DMS114 treated with DMSO at 0.1 percent for 48 hours (cell line): ENCODE measurements around the gene KRTAP11-1.

Source experiments
- DNase-seq: peaks from one replicate; lab custom pipeline; 2025; ENCODE audit not compliant: unreplicated experiment; lab: John Stamatoyannopoulos, UW

The KRTAP11-1 gene, protein sequence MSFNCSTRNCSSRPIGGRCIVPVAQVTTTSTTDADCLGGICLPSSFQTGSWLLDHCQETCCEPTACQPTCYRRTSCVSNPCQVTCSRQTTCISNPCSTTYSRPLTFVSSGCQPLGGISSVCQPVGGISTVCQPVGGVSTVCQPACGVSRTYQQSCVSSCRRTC

GRCh38 chr21:30881480-30881879 is at the start of gene KRTAP11-1:
KRTAP11-1 (minus strand) TSS chr21:30881580; CDS start chr21:30881524, 56 bp downstream.
- DNase-seq = no peak

DNA sequence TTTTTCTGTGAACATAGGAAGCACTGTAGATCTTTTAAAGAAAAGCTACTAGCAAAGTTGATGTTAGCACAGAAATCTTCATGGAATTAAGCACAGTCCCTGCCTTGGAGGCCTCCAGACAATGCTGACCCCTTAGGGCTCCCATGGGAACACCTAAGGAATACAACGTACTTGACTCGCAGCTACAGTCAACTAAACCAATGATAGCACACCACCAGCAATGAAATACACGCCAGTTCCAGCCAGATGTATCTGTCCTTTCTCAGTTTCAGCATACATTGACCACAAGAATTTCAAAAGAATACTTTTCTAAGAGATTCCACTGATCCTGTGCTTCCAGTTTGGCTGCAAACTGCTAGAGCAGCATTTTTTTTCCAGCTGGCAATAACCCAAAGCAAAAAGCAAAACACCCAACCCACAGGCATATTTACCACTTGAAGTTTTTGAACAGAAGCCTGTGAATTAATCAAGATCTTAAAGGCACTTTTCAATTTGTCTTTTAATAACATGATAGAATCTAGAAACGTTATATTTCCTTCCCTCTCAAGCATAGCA is 42.8 kb upstream of the KRTAP11-1 start:
- DNase-seq = no peak

- no peak for DNase-seq
Observed at GRCh38 chr21:30921129-30921528, 39.7 kb upstream of the KRTAP11-1 start.

- no peak for DNase-seq
Observed at GRCh38 chr21:30917557-30917956, 36.2 kb upstream of the KRTAP11-1 start.

GRCh38 chr21:30900881-30901280 is 19.5 kb upstream of the KRTAP11-1 start:
- no peak for DNase-seq

DNA sequence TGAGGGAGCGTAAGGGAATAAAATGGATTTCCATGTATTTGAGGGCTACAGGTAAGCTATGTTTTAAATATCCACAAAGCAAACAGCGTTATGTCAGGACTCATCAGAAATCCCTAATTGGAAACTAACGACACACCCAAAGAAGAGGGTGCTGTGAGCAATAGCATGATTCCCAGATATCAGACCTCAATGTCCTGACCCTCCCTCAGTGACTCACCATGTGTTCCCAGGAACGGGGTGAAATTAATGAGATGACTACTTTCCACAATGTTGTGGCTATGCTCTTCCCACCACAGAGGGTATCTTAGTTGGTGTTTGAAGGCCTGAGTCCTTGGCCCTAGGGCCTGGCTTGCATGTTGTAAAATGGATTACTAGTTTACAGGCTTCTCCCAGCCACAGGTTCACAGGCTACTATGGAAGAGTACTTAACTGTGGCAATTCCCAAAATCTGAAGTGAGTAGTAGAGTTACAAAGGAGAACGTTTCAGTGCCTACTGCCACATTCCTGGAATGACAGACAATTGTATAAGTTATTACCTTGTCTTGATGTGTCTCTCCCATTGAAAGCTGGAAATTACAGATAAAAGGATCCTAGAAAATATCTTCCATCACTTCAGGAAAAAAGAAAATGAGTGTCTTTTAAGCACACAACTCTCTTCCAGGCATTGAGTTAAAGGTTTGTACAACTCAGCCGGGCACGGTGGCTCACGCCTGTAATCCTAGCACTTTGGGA is 1.7 kb upstream of the KRTAP11-1 start:
- DNase-seq = no peak

DNA sequence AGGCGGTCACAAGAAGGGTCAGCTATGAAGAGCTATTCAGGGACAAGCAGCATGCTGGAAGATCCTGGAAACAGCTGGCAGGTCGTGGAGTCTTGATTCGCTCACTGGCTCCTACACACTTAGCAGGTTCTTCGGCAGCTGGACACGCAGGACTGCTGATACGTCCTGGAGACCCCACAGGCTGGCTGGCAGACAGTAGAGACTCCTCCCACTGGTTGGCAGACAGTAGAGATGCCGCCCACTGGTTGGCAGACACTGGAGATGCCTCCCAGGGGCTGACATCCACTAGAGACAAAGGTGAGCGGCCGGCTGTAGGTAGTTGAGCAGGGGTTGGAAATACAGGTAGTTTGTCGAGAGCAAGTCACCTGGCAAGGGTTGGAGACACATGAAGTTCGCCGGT is 466 bp downstream of the KRTAP11-1 start:
- no peak for DNase-seq

GRCh38 chr21:30874526-30874925 is 6.9 kb downstream of the KRTAP11-1 start:
- no peak for DNase-seq

DNA sequence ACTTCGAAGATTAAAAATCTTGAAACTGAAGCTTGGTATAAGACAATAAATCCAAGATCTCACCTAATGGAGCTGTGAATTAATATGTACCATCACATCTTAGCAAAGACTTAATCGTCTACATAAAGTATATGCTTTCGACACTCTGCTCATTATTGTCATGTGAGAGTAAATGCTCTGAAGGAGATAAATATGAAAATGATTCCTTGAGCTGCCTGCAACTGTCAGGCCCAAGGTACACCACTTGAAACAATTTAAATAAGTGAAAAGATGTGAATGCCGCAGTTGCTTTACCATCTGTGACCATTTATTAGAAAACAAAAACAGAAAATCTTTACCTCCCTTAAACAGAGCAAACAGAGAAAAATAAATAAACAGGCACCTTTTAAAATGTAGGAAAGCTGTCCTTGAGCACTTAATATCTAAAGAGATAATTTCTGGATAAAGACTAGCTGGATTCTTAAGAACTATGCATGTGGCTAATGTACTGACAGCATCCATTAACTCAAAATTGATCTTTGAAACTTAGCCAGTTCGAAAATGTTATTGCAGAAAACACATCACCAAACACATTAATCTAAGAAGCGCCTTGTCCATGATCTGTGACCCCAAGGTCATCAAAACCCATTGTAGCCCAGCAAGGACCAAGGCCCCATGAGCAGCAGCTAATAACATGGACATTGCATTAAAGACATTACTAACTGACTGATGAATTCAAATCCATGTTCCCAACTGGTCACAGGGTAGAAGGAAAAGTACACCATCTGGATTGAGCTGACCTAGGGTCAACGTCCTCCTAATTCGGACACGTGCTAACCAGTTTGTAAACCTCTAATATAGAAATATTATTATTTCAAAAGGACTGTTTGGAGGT is 33.5 kb downstream of the KRTAP11-1 start:
- no peak for DNase-seq

- no peak for DNase-seq
Observed at GRCh38 chr21:30842990-30843389, 38.4 kb downstream of the KRTAP11-1 start.

DNA sequence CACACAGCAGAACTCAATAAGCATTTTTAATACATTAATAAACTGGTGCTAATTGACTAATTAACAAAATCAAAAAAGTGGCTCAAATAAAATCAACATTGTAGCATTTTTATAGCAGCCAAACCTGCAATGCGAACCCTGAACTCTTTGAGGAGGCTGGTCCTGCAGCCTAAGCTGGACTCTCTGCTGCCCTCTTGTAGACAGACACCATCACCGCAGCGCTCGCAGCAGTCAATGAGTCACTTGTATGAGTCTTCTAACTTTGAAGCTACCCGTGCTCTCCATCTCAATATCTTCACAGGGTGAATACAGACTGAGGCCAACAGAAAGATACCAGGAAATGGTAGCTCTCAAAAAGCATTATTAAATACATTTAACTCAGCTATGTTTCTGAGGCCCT is 42.1 kb downstream of the KRTAP11-1 start:
- DNase-seq = peak; percentile 2

- DNase-seq = no peak
Observed at GRCh38 chr21:30838536-30838935, 42.8 kb downstream of the KRTAP11-1 start.

DNA sequence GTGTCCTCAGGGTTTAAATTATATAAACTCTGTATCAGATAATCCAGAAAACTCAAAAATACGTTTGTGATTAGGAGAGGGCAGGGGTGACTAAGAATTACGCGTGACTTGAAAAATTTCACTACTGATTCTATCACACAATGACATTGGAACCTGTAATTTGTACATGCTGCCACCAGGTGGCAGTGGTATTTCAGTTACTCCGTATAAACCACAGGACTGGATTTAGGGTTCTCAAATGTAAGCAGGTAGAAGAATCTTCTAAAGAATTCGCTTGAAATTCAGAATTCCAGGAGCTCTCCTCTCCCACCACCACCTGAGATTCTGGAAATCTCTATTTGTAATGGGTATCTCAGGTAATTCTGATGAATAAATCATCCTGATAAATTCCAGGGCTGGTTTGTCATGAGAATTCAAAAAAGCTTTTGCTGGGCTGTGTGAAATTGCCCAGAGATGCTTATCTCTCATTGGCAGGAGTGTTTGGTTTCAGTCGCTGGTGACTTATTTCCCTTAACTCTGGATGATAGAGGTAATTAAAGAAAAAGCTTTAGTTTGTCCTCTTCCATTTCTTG is 50.1 kb downstream of the KRTAP11-1 start:
- DNase-seq = no peak
